GM18861 (cell line): ENCODE measurements around the gene IMMP2L.
A peak's percentile ranks its signal among the peaks of the same experiment; 100 is the strongest.

Experiments used
- ATAC-seq: cut with Tn5 transposase; IDR thresholded peaks from one replicate; pipeline ENCODE4 v1.9.1; 2021; ENCODE audit not compliant: unreplicated experiment

IMMP2L gene

DNA sequence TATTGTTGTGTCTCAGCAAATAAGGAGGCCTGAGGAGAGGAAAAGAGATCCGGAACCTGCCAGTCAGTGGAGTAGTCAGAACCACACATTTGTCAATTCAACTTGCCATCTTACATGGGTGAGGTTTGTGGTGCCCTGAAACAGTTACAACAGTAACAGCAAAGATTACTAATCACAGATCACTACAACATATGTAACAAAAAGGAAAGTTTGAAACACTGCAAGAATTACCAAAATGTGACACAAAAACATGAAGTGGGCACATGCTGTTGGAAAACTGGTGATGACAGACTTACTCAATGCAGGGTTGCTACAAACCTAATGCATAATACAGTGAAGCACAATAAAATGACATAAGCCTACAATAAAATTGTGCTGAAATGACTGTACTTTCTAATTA is 382.0 kb downstream of the IMMP2L start:
- ATAC-seq, result no peak

DNA sequence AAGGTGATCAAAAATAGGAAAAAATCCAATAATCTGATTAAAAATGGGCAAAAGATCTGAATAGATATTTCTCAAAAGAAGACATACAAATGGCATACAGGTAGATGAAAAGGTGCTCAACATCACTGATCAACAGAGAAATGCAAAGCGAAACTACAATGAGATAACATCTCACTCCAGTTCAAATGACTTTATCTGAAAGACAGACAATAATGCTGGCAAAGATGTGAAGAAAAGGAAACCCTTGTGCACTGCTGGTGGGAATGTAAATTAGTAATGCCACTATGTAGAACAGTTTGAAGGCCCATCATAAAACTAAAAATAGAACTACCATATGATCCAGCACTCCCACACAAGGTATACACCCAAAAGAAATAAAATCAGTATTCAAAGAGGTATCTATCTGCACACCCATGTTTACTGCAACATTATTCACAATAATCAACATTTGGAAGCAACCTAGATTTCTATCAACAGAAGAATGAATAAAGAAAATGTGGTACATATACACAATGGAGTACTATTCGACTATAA is 386.3 kb downstream of the IMMP2L start:
- ATAC-seq, result no peak

DNA sequence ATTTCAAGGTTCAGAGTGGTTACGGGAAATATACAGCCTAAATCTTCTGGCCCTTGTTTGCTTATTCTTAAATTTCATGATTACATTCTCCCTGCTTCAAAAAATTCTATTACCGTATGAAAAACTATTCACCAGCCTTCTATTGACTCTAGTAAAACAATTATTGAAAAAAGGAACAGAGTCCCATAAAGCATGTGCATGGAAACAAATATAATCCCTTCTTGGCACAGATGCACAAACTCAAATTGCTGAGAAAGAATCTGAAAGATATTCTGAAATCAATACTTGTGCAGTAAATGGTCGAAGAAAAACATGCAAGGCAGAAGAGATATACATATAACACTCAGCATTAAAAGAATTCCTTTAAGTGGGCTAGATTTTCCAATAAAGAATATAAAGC is 387.8 kb downstream of the IMMP2L start:
- ATAC-seq, result no peak

DNA sequence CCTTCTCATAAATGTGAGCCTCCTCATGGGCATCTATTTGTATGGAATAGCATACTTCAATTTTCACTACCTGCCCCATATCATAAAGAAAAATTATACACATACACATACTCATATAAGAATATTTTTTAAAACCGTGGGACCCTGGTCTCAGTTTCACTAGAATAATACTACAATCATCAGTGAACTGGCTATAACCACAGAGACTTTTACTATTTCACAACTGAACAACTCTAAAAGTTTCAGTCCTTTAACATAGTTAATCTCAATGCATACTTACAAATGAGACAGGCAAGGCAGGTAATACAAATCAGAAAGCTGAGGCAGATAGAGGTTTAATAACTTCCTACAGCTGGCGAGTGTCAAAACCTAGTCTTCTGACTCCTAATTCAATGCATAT is 388.3 kb downstream of the IMMP2L start:
- ATAC-seq, result no peak

DNA sequence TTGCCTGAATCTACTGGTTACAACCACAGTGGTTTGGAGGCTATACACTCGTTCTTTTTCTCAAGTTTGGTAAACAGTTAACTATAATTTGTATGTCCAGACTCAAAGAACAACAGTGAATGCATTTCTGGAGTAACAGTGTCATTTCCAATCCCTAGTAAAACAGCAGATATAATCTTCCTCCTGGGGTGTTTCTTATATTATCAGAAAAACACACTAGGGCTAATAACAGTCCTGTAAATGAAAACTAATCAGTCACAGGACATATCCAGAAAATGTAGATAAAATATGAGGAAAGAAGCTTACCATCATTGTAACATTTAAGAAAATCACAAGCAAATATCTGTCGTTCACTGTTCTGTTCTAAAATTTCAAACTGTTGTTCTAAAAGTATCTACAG is 388.8 kb downstream of the IMMP2L start:
- ATAC-seq, result no peak

DNA sequence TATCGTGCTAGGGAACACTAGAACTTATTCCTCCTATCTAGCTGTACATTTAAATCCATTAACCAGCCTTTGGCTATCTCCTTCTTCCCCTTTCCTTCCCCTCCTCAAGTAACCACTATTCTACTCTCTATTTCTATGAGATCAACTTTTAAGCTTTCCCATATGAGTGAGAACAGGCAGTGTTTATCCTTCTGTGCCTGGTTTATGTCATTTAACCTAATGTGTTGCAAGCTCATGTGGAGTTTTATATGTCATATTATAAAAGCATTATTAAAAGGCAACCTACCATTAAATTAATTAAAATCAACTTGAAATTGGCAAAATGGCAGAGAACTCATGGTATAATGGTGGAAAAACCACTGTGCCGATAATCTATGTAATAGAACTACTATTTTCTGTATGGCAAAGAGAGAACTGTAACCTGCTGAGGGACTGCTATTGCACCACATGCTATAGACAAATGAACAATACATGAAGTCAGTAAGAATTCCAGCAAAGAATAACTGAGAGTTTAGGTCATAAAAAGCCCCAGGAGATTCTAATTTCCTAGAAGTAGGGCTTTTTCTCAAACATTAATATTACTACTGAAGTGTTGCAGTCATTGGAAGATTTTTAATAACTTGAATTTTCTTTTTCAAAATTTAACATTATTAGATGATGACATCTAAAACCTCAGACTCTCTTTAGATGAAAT is 389.6 kb downstream of the IMMP2L start:
- no peak for ATAC-seq

DNA sequence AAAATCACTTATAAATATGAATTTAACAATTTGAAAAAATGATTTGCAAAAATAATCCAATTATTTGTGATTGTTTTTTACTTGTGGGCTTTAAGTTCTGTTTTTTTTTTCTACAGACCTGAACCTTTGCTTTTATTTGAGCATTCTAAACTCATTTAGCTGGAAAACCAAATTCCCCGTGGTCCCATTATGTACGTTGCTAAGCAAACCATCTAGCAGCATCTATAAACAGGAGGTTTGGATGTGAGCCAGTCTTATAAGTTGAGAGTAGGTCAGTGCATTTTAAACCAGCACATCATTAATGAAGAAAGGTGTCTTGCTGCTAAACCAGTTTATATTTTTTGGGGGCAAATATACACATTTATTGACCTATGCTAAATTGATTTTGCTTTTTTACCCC is 394.1 kb downstream of the IMMP2L start:
- ATAC-seq, result no peak

DNA sequence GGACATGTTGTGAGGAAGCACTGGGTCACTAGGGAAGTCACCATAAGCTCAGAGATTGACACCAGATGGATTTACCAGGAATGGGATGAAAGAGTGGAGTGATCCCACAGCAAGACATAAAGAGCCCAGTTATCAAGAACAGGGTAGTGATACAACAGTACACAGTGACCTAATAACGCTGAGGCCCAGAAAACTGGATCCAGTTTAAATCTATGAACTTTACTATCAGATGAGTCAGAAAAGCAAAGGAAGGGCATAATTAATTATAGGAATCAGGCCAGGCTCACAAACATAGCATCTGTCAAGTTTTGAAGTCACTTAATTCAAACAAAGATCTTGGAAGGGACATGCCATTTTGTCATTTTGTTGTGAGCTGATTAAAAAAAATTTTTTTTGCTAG is 397.9 kb downstream of the IMMP2L start:
- no peak for ATAC-seq

DNA sequence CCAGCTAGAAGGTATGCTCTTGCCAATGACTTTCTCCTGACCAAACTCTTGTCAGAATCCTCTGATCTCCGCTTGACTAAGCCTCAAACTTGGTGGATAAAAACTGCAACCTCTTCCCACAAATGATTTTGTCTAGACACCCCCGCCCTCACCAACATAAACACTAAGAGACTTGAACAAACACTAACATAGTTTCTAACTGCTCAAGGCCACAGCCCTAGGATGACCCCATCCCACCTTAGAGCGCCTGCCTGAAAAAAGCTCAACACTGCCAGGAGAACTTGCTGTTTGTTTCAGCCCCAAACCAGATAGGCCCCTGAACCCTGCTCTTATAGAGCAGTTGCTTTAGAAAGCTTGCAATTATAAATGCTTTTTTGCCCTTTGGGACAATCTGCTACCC is 399.6 kb downstream of the IMMP2L start:
- ATAC-seq, result no peak

DNA sequence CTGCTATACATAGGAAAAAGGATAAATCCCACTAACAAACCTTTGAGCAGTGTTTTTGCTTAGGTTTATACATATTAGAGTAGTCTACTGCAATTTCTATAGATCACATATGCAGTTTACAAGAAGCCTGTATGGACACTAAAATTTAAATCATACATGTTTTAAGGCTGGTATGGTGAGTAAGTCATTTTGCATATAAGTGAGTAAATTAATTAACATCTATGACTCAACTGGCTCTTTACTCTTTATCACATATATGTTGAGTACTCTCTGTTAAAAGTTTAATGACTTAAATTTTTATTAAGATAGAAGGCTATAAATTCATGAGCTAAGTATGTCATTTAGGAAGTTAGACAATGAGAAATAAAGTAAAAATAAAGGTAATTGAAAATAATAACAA is 402.0 kb downstream of the IMMP2L start:
- ATAC-seq, result no peak

DNA sequence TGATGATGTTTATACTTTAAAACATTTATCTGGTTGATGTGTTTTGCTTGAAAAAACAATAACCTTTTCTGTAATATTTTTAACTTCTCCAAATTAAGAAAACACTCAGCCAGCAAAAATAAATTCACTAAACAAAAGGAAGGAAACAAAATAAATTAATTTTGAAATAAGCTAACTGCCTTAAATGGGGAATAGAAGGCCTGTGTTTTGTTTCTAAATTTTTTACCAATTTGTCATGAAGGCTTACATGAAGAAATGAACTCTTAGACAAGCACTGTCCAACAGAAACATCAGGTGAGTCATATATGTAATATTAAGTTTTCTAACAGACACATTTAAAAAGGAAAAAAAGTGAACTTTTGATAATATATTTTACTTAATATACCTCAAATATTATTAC is 402.9 kb downstream of the IMMP2L start:
- no peak for ATAC-seq

DNA sequence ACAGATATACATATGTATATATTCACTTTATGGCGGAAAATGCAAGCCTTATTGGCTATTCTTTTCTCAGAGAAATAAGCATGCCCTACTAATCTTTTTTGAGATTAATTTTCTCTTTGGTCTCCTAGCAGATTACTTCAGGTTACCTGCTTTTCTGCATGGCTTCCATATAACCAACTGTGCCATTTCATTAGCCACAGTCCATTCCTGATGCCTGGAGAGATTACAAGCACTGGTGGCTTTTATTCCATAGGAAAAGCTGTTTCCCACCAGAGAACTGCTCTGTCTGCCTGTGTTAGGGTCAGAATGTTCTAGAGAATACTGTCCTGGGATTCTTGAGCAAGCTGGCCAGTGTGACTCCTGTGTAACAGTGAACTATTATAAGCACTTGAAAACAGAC is 411.6 kb downstream of the IMMP2L start:
- ATAC-seq, result no peak

DNA sequence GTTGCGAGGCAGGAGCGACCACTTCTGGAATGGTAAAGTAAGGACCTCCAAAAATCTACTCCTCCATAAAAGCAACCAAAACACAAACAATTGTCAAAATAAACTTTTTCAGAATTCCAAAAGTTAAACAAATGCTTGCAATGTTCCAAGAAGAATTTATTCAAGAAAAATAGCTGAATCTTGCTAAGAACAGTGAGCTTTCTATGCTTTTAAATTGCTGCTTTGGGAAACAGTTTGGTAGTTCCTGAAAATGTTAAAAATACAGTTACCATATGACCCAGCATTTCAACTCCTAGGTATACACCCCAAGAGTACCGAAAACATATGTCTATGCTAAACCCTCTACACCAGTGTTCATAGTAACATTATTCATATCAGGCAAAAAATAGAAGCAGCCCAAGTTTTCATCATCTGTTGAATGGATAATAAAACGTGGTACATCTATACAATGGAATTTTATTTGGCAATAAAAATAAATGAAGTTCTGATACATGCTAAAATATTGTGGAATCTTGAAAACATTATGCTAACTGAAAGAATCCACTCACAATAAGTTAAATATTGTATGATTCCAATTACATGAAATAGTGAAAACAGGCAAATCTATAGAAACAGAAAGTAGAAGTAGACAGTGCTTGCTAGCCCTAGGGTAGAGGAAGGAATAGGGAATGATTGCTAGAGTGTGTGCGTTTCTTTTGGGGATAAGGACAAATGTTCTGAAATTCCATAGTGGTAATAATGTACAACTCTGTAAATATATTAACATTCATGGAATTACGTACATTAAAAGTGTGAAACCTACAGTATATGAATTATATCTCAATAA is 414.4 kb downstream of the IMMP2L start:
- peak; percentile 74 for ATAC-seq

DNA sequence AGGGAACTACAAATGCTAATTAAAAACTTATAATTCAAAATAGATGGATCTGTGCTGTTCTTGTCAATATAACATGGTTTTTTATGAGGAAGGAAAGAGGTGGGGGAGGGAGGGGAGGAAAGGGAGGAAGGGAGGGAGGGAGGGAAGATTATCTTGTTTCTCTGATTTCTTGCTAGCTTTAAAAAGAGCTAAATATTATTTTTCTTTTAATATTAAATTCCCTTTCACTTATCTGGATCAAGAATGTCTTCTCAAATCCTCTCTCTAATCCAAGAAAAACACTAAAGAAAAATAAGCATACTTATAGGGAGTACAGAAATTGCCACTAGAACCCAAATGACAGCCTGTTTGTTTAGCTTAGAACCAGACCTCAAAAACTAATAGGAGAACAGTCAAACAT is 416.2 kb downstream of the IMMP2L start:
- no peak for ATAC-seq

DNA sequence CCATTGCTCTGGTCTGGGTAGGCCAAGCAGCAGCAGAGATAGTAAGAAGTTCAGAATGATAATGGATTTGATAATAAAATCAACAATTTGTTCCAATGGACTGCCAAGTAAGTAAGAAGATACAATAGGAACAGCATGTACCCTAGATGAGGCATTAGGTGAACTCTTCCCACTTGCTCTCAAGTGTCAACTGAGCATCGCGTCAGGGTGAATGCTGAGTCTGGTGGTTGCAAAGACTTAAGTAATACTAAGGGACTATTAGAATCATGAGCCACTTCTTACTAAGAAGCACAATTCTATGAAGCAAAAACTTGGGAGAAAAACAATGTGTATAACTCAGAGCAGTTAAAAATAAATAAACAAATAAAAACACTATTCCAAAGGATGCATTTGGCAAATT is 416.8 kb downstream of the IMMP2L start:
- no peak for ATAC-seq

DNA sequence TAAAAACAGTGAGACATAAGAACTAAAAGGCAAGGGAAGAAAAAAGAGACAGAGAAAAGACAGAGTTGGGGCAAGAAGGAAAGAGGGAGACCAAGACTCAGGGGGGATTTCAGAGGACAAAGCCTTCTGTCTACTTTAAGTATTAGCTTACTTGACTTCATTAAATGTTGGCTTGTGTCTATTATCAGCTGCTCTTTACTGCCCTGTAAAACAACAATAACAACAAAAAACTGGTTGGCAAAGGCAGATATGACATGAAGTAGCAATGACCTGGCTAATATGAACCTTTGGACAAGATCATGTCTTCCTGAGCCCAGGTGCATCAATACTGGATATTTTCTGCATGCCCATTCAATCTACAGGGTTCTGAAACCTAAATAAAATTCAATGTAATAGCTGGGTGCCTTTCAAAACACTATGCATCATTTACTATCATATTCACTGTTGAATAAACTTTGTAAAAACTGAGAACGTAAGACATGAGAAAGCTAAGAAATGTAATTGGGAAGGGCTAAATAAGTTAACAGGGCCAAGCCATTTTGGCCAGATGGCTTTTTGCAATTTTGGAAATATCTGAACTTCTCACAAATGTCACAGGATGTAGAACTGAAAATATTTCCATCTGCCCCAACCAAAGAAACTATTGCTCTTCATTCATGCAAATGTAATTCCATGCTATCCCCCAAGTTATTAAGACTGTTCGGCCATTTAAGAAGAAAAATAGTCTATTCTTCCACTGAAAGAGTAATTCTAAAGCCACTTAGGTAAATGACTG is 422.0 kb downstream of the IMMP2L start:
- ATAC-seq, result no peak

DNA sequence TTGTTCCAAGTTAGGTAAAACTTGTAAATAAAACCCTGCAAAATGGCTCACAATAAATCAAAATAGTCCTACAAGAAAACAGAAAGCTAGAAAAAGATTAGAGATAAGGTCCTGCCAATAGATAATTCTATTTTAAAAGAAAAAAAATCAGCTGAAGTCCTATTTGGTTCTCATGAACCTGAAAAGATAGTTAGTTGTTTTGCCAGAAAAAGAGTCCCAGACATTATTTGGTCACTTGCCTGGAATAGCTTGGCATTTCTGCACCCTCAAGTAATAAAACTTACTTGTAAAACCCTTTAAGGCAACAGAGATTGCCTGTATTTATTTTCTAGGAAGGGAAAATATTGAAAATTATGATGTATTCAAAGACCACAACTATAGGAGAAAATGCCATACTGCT is 423.7 kb downstream of the IMMP2L start:
- ATAC-seq, result no peak

DNA sequence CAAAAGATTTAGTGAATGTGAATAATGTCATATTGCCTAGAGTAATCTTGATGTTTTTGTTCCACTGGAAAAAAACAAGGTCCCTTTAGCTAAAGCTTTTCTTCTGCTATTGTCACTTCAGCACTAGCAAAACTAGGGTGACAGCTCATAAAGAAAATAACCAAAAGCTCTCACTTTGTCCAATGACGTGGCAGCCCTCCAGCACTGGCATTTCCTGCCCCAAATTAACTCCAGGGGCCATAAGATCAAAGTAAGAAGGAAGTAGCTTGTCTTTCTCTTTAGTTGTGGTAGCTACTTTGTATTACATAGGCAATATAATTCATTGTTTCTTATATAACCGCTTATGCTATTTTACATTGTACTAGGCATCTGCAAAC is 424.1 kb downstream of the IMMP2L start:
- peak; percentile 98 for ATAC-seq

DNA sequence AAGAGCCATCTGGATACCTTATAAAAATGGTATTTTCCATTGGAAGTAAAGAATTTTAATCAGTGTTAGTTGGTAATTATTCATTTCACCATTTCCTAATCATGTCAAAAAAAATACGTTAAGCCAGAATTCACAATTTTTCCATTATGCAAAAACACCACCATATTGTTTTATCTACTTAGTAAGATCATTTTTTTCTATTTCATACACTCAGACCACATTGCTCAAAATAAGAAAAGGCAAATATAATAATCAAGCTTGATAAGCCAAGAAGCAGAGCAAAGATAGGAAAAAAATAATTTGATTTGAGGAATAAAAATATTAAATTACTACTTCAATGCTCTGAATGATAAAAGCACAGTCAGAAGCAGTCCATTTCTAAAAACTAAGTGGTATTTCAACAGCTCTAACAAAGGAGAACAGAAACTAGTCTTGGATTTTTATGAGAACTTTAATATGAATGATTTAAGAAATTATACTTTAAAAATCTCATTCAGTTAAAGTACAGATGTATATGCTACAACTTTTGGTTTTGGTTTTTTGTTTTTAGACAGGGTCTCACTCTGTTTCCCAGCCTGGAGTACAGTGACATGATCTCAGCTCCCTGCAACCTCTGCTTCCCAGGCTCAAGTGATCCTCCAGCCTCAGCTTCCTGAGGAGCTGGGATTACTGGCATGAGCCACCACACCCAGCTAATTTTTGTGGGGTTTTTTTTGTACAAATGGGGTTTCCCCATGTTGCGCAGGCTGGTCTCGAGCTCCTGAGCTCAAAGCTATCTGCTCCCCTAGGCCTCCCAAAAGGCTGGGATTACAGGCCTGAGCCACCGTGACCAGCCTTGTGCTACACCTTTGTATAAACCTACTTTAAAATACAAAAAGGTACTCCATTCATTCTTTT is 424.7 kb downstream of the IMMP2L start:
- ATAC-seq, result peak; percentile 62

DNA sequence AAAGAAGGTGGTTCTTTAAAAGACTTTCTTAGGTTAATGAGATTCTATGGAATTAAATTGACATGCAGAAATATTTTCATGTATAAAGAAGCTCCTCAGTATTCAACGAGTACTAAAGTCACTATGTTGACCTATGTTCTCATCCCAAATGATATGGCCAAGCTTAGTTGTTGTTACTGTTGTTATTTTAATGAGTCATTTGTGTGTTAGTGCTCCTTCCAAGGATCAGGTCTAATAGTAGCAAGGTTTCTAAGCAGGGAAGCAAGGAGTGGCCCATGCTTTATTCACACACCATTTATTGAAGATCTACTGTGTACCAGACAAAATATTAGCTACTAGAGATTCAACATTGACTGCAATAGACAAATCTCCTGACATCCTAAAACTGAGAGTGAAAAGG is 429.5 kb downstream of the IMMP2L start:
- no peak for ATAC-seq

DNA sequence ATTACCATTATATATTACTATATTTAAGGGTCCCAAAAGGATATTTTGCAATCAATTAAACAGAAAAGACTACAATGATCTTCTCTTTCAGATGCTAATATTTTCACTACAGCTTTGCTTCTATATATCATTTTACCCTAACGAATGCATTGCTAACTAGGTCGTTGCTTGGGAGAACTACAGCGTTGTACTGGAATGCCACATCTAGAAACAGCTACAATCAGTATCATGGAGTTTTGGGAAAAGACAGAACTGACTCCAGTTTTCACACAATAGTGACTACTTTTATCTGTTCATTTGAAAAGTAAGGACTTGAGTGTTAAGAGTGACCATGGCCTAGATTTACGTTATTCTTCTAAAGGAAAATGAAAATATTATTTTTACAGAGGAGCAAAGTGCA is 432.9 kb downstream of the IMMP2L start:
- no peak for ATAC-seq
